HEK293T (cell line): ENCODE measurements around the gene OPHN1.

ENCODE experiments used
- BHLHE40 ChIP-seq: fragments of 450-650 bp; IDR thresholded peaks from 2 replicates; pipeline ENCODE4 v1.6.1; 2016; ENCODE audit warnings: mild to moderate bottlenecking, moderate library complexity, borderline replicate concordance
- ZNF384 ChIP-seq: fragments of 450-650 bp; IDR thresholded peaks from 2 replicates; pipeline ENCODE4 v1.6.1; 2016

DNA sequence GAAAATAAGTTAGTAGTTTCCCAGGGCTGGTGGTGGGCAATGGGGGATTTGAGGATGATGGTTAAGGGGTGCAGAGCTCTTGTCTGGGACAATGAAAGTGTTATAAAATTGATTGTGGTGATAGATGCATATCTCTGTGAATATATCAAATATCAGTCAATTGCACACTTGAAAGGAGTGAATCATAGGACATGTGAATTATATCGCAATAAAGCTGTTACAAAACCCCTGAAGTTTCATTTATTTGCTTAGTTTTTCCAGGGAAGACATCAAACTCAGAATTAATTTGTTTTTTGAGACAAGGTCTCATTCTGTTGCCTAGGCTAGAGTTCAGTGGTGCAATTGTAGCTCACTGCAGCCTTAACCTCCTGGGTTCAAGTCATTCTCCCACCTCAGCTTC lies 47.7 kb upstream of the OPHN1 start:
- TF ChIP-seq ZNF384 (no peak), BHLHE40 (no peak)
